T follicular helper cell (primary cell): ENCODE results near the gene DOCK10.

Source experiments
- DNase-seq: peaks from one replicate; pipeline ENCODE4 v3.0.0-alpha.2; 2020; ENCODE audit warnings: low read depth

The DOCK10 gene

DNA sequence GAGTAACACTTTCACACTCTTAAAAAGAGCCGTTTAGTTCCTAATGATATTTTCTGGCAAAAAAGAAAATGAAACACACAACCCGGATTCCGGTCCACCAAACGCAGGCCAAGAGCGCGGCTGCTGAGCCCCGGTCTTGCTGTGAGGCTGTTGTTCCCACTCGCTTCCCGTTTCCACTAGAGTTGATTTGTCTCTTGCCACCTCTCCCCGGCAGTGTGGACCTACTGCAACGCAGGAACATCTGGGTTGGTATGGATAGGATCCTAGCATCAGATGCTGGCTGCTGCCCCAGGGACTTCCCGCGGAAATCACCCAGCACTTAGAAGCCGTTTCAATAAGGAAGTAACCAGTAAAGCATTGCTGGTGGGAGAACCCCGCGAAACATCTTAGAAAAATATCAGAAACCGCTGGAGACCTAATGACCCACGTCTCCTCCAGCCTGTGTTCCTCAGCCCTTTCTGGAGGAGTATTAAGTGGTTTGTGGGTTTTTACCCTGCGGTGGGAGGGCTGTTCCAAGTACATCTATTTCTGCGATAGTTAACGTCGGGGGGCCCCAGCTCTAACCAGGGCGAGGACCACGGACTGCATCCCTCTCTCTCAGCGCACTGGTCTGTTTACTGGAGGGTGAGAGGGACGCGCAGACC is 939 bp downstream of the DOCK10 start:
- DNase-seq, result peak; percentile 41

DNA sequence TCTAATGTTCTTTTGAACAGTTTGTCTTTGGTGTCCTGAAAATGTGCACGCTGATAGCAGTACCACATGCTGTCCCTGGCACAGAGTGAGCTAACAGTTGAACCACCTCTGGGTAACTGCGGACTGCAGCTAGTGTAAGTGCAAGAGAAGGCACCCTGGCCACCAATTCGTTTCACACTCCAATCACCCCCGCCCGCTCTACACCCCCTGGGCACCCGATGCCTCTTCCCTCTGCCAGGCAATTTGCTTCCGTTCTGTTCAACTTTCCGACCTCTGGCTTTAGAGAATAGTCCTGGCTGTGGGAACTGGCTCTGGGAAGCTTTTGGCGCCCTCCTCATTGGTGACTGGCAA is 1.4 kb downstream of the DOCK10 start:
- peak; percentile 3 for DNase-seq

DNA sequence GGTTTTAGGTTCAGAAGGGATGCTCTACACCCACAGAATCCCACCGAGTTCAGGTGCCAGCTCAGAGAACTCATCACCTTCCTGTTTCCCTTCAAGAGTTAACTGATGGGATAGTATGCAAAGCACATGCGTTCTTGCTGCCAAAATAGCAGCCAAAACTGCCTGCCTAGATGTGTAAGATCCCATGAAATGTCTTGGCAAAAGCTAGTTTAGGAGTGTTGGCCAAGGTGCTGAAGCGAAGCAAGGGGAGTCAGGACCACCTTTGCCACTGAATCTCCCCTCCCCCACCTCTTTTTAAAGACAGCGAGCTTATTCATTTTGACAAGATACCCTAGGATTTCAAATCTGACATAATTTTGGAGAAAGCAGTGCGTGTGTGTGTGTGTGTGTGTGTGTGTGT is 2.1 kb downstream of the DOCK10 start:
- DNase-seq, result no peak

DNA sequence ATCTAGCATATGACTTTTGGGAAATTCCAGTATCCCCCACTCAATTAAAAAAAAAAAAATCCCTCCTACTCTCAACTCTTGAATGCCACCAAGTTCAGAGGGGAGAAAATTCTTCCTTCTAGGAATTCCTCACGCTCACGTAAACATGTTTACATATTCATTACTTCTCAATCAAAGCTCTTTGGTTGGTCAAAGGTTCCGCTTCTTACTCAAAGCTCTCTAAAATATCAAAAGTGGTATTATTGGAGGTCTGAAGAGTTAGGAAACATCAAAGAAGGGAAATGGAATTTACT is 4.1 kb downstream of the DOCK10 start:
- DNase-seq, result no peak

- DNase-seq, result no peak
Observed at GRCh38 chr2:225037415-225038230, 4.6 kb downstream of the DOCK10 start.

DNA sequence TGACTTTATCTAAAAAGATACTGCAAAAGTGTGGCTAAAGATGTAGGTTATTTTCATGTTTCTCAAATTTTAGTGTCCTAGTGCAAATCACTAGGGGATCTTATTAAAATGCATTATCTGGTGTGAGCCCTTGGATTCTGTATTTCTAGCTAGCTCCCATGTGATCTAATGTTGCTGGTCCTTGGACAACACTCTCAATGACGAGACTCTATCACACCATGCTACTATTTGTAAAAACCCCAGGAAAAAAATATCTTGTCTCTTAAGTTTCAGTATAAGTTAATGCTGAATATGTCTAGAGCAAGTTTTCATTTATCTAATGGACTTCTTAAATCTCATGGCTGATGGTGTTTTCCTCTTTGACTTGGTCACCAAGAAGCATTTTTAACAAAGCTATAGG is 5.8 kb downstream of the DOCK10 start:
- DNase-seq, result no peak

- DNase-seq, result no peak
Observed at GRCh38 chr2:225033440-225034318, 8.6 kb downstream of the DOCK10 start.

DNA sequence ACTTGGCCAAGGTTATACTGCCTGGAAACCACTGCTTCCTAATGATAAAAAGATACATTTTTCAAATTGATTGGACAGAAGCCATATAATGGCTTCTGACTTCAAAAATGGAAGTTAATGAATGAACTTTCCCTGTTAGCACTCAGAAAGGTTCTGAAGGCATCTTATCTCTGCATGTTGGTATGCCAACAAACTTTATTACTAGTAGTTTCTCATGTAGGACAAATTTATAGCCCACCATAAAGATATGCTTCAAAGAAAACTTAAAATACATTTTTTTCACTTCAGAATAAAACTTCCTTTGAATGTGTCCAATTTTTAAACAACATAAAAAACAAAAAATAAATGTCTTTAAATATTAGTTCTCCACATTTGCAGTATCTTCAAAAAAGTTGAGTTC is 10.0 kb downstream of the DOCK10 start:
- DNase-seq, result no peak

DNA sequence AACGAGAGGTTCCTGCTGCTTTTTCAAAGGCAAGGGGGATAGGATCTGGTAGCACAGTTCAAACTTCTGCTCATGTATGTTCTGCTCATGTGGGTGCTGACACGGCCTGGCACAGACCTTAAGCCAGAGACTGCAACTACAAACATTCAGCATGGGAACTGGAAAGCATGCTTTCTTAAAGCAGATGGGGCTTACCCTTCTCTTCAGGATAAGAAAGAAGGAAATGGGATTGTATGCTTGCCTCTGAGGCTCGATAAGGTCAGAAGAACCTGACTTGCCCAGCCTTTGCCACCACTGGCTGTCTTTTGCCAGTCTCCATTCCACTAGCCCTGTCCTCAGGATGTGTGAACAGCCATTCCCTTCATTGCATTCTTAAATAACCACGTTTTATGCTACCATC is 10.7 kb downstream of the DOCK10 start:
- DNase-seq, result no peak

DNA sequence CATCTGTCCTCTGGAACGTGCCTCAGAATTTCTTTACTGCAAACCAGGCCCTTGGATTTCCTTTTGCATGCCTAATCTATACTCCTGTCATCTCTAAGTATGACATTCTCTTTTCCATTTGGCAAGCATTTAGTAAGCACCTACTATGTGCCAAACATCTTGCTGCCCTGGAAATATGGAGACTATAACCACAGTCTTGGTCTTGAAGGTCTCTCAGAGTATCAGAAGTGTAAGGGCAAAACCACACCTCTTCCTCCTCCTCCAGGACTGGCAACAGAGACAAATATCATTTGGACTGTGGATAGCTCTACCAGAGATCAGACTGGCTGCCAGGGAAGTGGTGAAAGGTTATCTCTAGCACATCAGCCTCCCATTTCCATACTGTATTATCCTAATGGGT is 11.4 kb downstream of the DOCK10 start:
- no peak for DNase-seq

DNA sequence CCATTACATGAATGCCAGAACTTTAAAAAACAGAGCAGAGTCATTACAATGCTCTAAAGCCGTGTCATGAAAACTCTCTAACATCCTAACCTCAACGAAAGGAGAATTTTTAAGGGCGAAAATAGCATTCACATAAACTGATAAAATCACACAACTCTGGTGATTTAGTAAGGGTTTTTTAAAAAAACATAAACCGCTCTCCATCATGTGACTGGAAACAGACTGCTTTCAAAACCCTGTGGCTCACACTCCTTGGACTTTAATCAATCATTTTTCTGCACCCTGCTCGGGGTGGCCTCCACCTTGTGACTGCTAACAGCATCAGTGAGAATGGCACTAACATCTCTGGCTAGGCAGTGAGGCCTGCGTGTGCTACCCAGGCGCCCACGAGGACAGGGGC is 12.1 kb downstream of the DOCK10 start:
- no peak for DNase-seq

DNA sequence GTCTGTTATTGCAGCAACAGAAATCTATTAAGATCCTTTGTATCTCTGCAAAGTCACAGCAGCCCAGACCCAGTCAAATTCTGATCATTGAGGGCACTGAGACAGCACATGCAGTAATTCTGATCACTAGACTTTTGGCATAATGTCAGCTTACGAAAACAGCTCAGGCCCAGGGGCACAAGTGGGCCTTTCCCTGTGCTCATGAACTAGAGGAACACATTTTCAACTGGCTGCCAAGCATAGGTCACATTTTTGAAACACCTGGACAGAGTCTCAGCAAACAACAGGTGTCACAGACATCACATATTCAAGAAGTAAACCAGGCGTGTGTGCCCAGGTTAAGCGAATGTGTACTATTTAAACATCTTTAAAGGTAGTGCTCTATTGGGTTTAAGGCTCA is 13.7 kb downstream of the DOCK10 start:
- no peak for DNase-seq

DNA sequence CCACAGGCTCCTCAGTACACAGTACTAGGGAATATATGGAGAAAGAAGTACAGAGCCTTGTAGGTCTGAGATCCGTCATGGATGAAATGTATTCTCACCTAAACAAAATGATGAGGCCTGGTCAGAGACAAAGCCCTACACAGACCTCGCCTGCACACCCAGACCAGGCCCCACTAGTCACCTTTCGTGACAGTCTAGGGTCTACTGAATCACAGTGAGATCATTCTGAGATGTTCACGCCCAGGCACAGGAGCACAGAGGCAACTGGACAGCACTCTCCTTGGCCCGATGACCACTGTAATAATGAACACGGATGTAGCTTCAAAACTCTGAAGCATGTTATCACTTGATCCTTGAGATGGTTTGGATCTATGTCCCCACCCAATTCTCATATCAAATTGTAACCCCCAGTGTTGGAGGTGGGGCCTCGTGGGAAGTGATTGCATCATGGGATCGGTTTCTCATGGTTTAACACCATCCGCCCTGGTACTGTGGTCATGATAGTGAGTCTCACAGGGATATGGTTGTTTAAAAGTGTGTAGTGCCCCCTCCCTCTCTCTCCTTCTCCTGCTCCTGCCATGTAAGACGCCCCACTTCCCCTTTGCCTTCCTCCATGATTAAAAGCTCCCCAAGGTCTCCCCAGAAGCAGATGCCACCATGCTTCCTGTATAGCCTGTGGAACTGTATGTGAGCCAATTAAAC is 15.1 kb downstream of the DOCK10 start:
- DNase-seq, result no peak

GRCh38 chr2:225025917-225026571 is 16.2 kb downstream of the DOCK10 start:
- DNase-seq, result no peak

DNA sequence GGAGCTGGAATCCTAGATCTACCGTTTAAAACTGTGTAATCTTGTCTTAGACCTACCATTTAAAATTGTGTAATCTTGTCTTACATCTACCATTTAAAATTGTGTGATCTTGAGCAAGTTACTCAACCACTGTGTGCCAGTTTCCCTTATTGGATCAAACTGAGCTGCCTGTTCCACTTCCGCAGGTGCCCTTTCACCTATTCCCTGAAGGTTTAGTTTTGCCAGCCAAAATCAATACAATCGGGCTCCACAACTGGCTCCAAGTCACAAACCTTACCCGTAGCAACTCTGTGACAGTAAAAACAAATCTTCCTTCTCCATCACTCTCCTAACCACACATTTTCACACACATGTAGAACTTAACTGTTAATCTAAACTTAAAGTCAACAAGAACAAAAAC is 20.1 kb downstream of the DOCK10 start:
- DNase-seq, result no peak

DNA sequence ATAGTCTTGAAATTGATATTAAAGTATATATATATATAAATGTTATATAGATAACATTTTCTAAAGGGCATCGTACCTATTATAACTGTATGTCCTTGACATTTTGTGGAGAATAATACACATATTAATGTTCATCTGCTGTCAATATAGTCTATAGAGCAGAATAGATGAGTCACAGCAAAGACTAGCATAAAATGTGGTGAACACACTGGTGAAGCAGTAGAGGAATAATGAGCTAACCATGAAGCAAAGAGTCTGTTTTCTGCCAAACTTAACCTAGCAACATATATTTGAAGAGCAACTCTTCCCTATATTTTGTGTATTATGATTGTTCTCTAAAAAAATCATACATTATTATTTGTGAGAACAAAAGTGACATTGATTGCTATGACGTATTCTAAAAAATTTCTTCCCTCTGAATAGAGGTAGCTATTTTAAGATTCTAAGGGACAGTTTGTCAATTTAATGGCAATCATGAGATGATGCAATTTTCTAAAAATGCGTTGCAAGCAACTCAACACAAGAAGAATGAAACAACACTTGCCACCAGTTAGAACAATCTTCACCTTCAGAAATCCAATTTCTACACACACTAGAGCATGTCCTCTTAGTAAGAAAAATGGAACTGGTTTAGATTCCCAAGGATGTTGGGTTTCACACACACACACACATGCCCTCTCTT is 22.0 kb downstream of the DOCK10 start:
- DNase-seq, result no peak

DNA sequence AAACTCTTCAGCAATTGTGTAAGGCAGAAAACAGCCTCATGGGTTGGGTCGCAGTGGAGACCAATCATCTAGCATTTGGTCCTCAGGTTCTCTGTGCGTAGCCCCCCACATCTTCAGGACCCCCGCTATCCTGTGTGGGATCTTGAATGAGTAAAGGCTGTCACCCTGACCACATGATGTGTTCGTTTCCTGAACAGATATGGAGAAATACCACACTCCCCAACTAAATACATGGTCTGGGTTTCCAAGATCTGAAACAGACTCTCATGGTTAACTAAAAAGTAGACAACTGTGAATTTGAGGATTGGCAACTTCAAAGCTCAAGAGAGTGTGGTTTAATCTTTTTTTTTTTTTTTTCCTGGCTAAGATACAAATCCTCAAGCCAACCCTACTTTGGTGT is 23.2 kb downstream of the DOCK10 start:
- DNase-seq, result no peak

DNA sequence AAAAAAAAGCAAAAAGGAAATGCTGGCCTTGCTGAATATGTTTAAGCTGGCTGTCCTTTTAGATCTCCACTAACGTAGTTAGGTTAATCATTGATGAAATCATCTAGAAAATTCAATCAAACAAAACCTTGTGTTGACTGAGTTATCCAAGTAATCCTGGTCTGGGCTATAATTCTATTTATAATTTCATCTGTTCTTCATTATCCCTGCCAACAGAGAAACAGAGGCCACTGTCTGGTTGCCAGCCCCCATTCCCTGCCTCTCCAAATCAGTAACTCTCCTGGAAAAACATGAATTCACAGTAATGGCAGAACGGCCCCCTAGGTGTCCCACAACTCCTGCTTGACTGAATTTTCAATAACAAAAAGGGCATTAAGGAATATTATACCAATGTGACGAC is 24.6 kb downstream of the DOCK10 start:
- no peak for DNase-seq

DNA sequence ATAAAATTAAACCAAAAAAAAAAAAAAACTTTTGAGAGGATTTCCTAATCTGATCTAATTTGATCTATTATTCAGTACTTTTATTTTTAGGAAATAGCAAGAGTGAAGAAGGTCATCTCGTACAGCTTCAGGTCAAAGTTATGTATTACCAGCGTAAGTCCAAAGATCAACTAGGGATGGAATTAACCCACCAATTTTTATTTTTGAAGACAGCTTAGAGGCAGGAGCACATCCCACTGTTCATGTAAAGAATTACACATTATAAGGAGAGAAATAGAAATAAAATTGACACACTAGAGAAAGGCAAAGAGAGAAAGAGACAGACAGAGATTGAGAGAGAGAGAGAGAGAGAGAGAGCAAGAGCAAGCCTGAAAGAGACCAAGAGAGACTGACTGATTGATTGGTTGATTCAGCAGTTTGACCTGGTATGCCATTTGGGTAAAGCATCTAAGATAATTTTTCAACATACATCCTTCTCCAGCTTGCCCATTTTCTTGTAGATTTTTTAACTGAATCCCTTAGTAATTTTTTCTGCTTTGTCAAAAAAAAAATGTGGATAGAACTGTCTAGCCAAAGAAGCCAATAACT is 25.1 kb downstream of the DOCK10 start:
- DNase-seq, result no peak

DNA sequence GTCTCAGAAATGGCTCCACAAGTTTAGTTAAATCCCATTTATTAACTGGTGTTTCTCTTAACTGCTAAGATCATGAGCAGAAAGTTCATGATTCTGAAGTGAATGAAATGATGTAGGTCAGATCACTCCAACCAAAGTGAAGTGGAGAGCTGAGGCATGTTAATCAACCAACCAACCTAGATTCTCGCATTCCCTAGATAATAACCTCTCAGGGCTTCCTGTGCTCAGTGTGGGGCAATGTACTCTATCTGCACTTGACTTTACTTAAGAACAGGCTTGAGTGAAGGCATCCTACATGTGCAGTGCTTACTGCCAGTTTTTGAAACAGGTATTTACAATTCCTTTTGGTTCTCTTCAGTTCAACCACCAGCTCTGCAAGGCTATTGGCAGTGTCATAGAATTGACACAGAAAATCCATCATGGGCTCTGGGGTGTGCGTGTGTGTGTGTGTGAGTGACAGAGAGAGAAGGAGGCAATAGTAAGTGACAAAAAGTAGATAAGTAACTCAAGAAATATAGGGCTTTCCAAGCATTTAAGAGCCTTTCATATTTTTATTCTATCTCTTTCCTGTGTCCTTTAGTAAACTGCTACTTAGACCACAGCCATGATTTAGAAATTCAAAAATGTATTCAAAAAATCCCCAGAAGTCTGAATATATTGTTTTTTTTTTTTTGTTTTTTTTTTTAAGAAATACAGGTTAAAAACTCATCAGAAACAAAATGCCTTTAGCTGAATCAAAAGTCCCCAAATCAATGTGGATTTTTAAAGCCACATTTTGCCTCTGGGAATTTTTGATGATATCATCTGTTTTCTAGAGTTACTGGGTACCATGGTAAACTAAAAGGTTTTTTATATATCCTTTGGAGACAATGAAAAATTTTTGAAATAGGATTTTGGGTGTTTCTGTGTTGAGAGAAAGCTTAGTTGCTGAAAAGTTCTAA is 28.6 kb downstream of the DOCK10 start:
- DNase-seq, result no peak
